IPS DF 4.7 (cell line): ENCODE data around the gene SLC10A7.

Experiments used
- DNase-seq: peaks from one replicate; pipeline ENCODE4 v3.0.0-alpha.2; 2013; ENCODE audit warnings: low spot score; ENCODE audit errors: extremely low read depth

The SLC10A7 gene

DNA sequence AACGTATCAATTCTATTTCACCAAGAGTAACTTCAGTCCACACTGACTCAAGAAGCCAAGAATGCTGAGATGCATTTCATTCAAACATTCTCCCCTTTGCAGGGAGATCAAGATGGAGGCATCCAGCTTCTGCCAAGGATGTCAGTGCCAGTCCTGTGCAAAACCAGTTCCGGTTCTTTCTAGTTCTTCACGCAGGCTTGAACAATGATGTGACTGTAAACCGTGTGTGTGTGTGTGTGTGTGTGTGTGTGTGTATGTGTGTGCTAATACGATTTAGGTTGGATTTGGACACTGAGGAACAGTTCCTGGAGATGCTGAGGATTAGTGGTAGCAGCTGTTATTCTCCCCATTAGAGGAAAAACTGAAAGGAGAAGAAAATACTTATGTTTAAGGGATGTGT, 307.5 kb downstream of the SLC10A7 start, which contains the start of gene REELD1:
TSS of gene REELD1 (plus strand) at position 301 of the 400 bp plus-strand sequence. CDS start 2,415 bp downstream, outside the sequence.
- no peak for DNase-seq

DNA sequence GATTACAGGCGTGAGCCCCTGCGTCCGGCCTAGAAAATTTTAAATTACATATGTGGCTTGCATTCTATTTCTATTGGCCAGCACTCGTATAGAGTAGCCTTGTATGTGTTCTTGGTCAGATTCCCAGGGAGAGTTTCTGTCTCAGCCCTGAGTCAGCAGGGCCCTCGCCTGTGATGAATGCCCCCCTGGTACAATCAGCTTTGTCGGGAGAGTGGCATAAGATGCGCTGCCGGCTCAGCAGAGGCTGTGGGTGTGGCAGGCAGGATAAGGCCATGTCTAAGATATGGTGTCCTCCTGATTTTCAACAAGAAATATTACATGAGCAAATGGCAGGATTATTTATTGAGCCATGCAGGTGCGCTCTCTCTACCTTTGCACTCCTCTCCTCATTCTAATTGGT, 309.0 kb downstream of the SLC10A7 start:
- DNase-seq = no peak

DNA sequence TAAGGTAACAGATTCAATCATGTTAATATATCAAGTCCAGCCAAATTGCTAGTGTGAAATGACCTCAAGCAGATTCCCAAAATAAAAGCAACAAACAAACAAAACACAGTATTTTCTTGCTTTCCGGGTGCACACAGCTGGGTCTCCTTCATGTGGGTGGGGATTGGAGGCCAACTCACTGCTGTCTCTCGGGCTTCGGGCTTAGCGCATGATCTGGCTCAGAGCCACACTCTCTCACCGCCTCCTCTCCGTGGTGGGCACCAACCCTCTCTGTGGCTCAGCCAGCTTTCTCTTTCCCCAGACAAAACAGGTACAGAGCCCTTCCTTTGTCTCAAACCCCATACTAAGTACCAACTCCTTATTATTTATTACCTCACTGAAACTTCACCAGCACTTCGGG, 310.3 kb downstream of the SLC10A7 start:
- DNase-seq = no peak

DNA sequence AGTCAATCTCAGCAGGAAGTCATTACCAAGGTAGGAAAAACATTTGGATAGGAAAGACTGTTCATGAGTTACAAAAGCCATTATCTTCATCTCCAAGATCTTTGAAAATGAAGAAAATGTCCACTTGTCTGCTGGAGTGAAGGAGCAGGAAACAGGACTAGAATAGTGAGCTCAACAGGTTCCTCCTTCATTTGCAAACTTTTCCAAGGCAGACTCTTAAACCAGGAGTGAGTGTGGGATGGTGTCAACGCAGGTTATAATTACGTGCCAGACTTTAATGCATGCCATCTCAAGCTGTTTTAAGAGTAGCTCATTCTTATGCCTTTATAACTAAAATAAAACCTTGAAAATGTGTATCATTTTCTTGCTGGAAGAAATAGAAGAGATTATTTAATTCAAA, 310.9 kb downstream of the SLC10A7 start:
- no peak for DNase-seq

DNA sequence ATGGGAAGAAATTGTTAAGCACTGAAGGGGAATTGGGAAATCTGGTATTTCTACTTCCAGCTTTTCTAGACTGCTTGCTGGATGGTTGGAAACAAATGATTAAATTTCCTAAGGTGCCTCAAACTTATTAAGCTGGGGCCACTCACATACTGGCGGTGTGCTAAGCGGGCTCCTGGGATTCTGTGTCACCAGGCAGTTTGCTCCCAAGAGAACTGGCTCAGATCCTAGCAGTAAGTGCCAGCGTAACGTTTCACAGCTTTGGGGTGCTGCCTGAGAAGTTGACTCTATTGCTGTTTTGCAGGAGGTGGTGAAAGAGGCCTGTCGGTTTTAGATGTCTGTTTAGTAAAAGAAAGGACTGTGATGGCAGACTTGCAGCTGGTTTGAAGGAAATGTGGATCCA, 314.3 kb downstream of the SLC10A7 start:
- no peak for DNase-seq
